ENCODE results near the gene CDCP2. TPM values are rescaled to one million over a fixed set of nuclear protein-coding genes. Genes with fewer than 3 reads are reported as not detected.

The CDCP2 gene
- total and polyA plus RNA-seq, 2 donors (not counting 1 experiment from before 2014, with no cell fraction given) = 0.25 TPM; not detected in 1

DNA sequence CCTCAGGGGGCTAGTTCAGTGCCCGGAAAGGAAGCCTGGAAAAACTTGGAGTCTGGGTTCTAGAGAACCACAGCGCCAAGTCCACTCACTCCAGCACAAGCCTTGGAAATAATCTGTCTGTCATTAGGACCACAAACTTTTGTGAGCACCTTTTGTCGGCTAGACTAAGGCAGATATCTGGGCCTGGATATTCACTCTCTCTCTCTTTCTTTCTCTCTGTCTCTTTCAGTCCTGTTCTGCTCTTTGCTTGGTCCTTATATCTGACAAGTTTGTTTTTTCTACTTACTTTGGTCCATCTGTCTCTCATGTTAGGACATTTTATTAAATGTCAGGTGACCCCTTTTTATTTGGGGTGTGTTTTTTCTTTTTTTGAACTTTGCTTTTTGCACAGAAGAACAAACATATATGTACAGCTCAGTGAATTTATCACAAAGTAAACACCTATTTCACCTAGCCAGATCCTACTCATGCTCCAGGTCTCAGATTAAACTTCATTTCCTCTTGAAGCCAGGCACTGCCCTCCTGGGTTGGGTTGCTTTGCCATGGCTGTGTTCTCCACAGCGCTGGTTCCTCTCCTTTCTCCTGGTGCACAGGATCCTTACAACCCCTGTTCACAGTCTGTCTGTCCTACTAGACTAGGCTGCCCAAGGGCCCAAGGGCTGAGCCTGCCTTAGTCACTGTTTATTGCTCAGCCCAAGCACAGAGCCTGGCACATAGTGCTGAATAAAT, 58.6 kb downstream of the CDCP2 start:
- no peak overlapping the region for H3K4me2 ChIP-seq (replicated peaks; ENCODE audit: low read depth, low read length, poor library complexity, severe bottlenecking)
- DNase-seq (no peak), ATAC-seq (ENCODE audit: low read depth) (no peak)
- H3K9me3 Mint-ChIP-seq (ENCODE audit: insufficient read depth) = no peaks in the 10 kb centered on the region
- no peak overlapping the region for H3K27ac ChIP-seq (ENCODE audit: low read length in 2 of 2)
- no peak overlapping the region for H2AFZ ChIP-seq (ENCODE audit: insufficient read depth, low read depth, low read length, poor library complexity, severe bottlenecking)
- no peak for TF ChIP-seq EZH2 (IDR thresholded peaks at IDR 0.05; ENCODE audit: borderline replicate concordance, insufficient read depth, low read depth, low read length, poor library complexity, severe bottlenecking)
- TF ChIP-seq, protein P1, sequence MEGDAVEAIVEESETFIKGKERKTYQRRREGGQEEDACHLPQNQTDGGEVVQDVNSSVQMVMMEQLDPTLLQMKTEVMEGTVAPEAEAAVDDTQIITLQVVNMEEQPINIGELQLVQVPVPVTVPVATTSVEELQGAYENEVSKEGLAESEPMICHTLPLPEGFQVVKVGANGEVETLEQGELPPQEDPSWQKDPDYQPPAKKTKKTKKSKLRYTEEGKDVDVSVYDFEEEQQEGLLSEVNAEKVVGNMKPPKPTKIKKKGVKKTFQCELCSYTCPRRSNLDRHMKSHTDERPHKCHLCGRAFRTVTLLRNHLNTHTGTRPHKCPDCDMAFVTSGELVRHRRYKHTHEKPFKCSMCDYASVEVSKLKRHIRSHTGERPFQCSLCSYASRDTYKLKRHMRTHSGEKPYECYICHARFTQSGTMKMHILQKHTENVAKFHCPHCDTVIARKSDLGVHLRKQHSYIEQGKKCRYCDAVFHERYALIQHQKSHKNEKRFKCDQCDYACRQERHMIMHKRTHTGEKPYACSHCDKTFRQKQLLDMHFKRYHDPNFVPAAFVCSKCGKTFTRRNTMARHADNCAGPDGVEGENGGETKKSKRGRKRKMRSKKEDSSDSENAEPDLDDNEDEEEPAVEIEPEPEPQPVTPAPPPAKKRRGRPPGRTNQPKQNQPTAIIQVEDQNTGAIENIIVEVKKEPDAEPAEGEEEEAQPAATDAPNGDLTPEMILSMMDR (IDR thresholded peaks at IDR 0.05) = no peak
- no peaks in the 10 kb centered on the region for H4K20me1 ChIP-seq (ENCODE audit: control insufficient read depth, insufficient read depth, low read length, poor library complexity, severe bottlenecking)
- no peak overlapping the region for H3K4me3 Mint-ChIP-seq
- ChIA-PET POLR2A (no interaction called here), CTCF (interaction anchor here (1.3 kb wide), 1 partner anchor 14 kb away, joined by 3 read pairs; no protein-coding TSS in a partner anchor)
- H3K36me3 ChIP-seq (replicated peaks in 1 of 2; ENCODE audit: control extremely low read depth in 1 of 2, control insufficient read depth in 1 of 2, extremely low read depth in 1 of 2, insufficient read depth in 2 of 2, low read length in 1 of 2) = peaks cover 1 to 21% of the 10 kb centered on the region in 2 experiments
- intact Hi-C loops (cut with micrococcal nuclease) = no loop called here
- H3K27ac Mint-ChIP-seq = no peak overlapping the region
- no peak overlapping the region for H3K9ac ChIP-seq (ENCODE audit: low read length)
- peaks cover 0 to 6% of the 10 kb centered on the region in 2 donors for H3K4me1 ChIP-seq (ENCODE audit: control insufficient read depth in 2 of 2, insufficient read depth in 2 of 2, low read length in 2 of 2)
- no peaks in the 10 kb centered on the region for H3K27me3 Mint-ChIP-seq
- H3K79me2 ChIP-seq (ENCODE audit: control insufficient read depth, insufficient read depth, low read length) = no peaks in the 10 kb centered on the region
- no peaks in the 10 kb centered on the region for H3K27me3 ChIP-seq (replicated peaks in 1 of 4; ENCODE audit: control extremely low read depth in 1 of 4, control insufficient read depth in 3 of 4, insufficient read depth in 4 of 4, low read length in 3 of 4)
- no peak overlapping the region for H3K4me3 ChIP-seq (ENCODE audit: control extremely low read depth in 1 of 5, extremely low read depth in 1 of 5, insufficient read depth in 1 of 5, low read depth in 2 of 5, low read length in 4 of 5)
- H3K4me1 Mint-ChIP-seq = no peaks in the 10 kb centered on the region
- 93% methylated on average over 3 of the region's 4 CpGs for WGBS (ENCODE audit: insufficient coverage)
- H3K9me3 ChIP-seq (ENCODE audit: control extremely low read depth in 1 of 3, control insufficient read depth in 2 of 3, insufficient read depth in 1 of 3, low read length in 2 of 3) = no peaks in the 10 kb centered on the region

DNA sequence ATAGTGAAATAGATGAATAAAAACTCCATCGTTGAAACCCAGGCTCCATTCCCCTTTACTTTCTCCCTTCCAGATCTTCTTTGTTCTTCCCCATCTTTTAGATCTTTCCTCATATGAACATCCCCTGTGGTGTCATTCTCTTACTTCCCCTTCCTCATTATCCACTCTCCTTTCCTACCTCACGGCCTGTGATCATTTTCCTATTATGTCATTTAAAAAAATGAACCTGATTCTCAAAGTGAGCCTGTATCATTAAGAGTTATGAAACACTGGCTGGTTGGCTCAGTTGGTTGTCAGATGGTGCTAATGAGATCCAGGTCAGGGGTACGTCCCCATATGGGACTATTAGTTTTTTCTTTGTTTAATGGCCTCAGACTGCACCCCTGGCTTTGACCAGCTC, 61.1 kb downstream of the CDCP2 start:
- no peak overlapping the region for H3K4me2 ChIP-seq (replicated peaks; ENCODE audit: low read depth, low read length, poor library complexity, severe bottlenecking)
- H3K4me1 ChIP-seq (ENCODE audit: control insufficient read depth in 2 of 2, insufficient read depth in 2 of 2, low read length in 2 of 2) = peaks cover 0 to 6% of the 10 kb centered on the region in 2 donors
- no peaks in the 10 kb centered on the region for H3K9me3 Mint-ChIP-seq (ENCODE audit: insufficient read depth)
- no peaks in the 10 kb centered on the region for H3K27me3 ChIP-seq (replicated peaks in 1 of 4; ENCODE audit: control extremely low read depth in 1 of 4, control insufficient read depth in 3 of 4, insufficient read depth in 4 of 4, low read length in 3 of 4)
- WGBS (ENCODE audit: insufficient coverage) = 100% methylated on average over 1 of the region's 3 CpGs
- no peaks in the 10 kb centered on the region for H3K4me1 Mint-ChIP-seq
- peaks cover 1 to 26% of the 10 kb centered on the region in 2 experiments for H3K36me3 ChIP-seq (replicated peaks in 1 of 2; ENCODE audit: control extremely low read depth in 1 of 2, control insufficient read depth in 1 of 2, extremely low read depth in 1 of 2, insufficient read depth in 2 of 2, low read length in 1 of 2)
- intact Hi-C loops (cut with micrococcal nuclease) = no loop called here
- no peak overlapping the region for H3K27ac ChIP-seq (ENCODE audit: low read length in 2 of 2)
- H3K27me3 Mint-ChIP-seq = no peaks in the 10 kb centered on the region
- ChIA-PET CTCF (no interaction called here), POLR2A (no interaction called here)
- H3K79me2 ChIP-seq (ENCODE audit: control insufficient read depth, insufficient read depth, low read length) = no peaks in the 10 kb centered on the region
- H3K4me3 Mint-ChIP-seq = no peak overlapping the region
- H3K4me3 ChIP-seq (ENCODE audit: control extremely low read depth in 1 of 5, extremely low read depth in 1 of 5, insufficient read depth in 1 of 5, low read depth in 2 of 5, low read length in 4 of 5) = no peak overlapping the region
- TF ChIP-seq, protein P1 (IDR thresholded peaks at IDR 0.05) = no peak
- no peak for TF ChIP-seq EZH2 (IDR thresholded peaks at IDR 0.05; ENCODE audit: borderline replicate concordance, insufficient read depth, low read depth, low read length, poor library complexity, severe bottlenecking)
- no peak overlapping the region for H3K9ac ChIP-seq (ENCODE audit: low read length)
- no peaks in the 10 kb centered on the region for H3K9me3 ChIP-seq (ENCODE audit: control extremely low read depth in 1 of 3, control insufficient read depth in 2 of 3, insufficient read depth in 1 of 3, low read length in 2 of 3)
- no peak for DNase-seq
- H4K20me1 ChIP-seq (ENCODE audit: control insufficient read depth, insufficient read depth, low read length, poor library complexity, severe bottlenecking) = no peaks in the 10 kb centered on the region
- H3K27ac Mint-ChIP-seq = no peak overlapping the region
- no peak overlapping the region for H2AFZ ChIP-seq (ENCODE audit: insufficient read depth, low read depth, low read length, poor library complexity, severe bottlenecking)
- ATAC-seq (ENCODE audit: low read depth) = no peak
